Pancreas (tissue), 10 donors: ENCODE data around the gene RLN1. TPM values are rescaled to one million over a fixed set of nuclear protein-coding genes. Genes with fewer than 3 reads are reported as not detected.

Source experiments
- ATAC-seq, 4 donors: fragments of 200-7000 bp; cut with Tn5 transposase; one replicate each; pipeline versions ENCODE4 v1.8.0 to v1.9.1; 2020; ENCODE audit warnings: mild to moderate bottlenecking in 4 of 4, moderate library complexity in 4 of 4
- DNase-seq, 6 donors: peaks; one replicate each; pipeline ENCODE4 v3.0.0-alpha.2; 2020
- FAIRE-seq: peaks from 2 replicates; lab custom pipeline; 2012; peaks lifted over from hg19 to GRCh38; lab: Jason Lieb, UNC
- H3K27ac ChIP-seq, 4 donors: fragments of 200-600 bp; sonication (generic); 1 replicate in 3 of 4; 2 replicates in 1 of 4; pipeline versions ENCODE4 v1.5.0 to v1.8.0; 2020
- H3K27me3 ChIP-seq, 4 donors: fragments of 200-600 bp; one replicate each; pipeline ENCODE4 v1.8.0; 2021
- H3K36me3 ChIP-seq, 3 donors: fragments of 200-600 bp; sonication (generic) in 1 of 3; one replicate each; pipeline versions ENCODE4 v1.5.0 to v1.8.0; 2020 to 2021
- H3K4me1 ChIP-seq, 3 donors: fragments of 200-600 bp; one replicate each; pipeline ENCODE4 v1.8.0; 2021
- H3K4me3 ChIP-seq, 4 donors: fragments of 200-600 bp; sonication (generic) in 2 of 4; one replicate each; pipeline versions ENCODE4 v1.5.0 to v1.8.0; 2020 to 2021
- H3K9me3 ChIP-seq, 4 donors: fragments of 200-600 bp; one replicate each; pipeline ENCODE4 v1.8.0; 2021
- WGBS, 2 donors: extraction: QIAGEN DNeasy Blood & Tissue Kit; methylation state at CpG; one replicate each; pipeline ENCODE4 v1.1.7; 2013; 5-methylcytosine and 5-hydroxymethylcytosine counted together
- intact Hi-C, 3 donors: fragments of 100-400 bp; cut with DNase I; formaldehyde crosslinking; loops; one replicate each; pipeline versions ENCODE4 v1.11.1 to v1.14.2; 2022
- polyA plus RNA-seq, 2 donors: library from polyadenylated mRNA; stranded (reverse); fragments of 200-250 nt; gene quantifications; one replicate each; pipeline ENCODE4 v1.2.3, GENCODE V29; 2013
- total RNA-seq, 6 donors: library from RNA; stranded (reverse); fragmentation: NEBNext Ultra II Directional in 4 of 6; extraction: Animal tissue kit (Norgen Biotek cat#: 25700) in 4 of 6; gene quantifications; one replicate each; pipeline versions ENCODE4 v1.2.1 to v1.2.4, GENCODE V29; 2021 to 2023
- TF ChIP-seq, protein P1 (sequence below), 4 donors: fragments of 200-600 bp; sonication (generic) in 3 of 4; IDR thresholded peaks; one replicate each; pipeline versions ENCODE4 v1.5.0 to v1.8.0; 2021; ENCODE audit warnings: antibody characterized with exemption in 4 of 4
- donor health status: healthy with polysubstance abuse.
- donor health status: DM: no; HTN: no; CAD: no; lungs with moderate emphysema.
- donor health status: DM: no; HTN: no; CAD: no.
- donor health status: control.
- donor health status: control.
- donor health status: Bipolar disorder and iron deficiency.
- donor health status: DM: yes; HTN: yes; CAD: no.
- donor health status: DM: no; HTN: no; CAD: no.
- donor health status: DM: no; HTN: no; CAD: no.
- donor health status: DM: yes; HTN: yes; CAD: no.

RLN1 gene
- total and polyA plus RNA-seq, 8 donors: not detected

- Histone ChIP-seq H3K9me3 (no peaks in the 10 kb centered on the region), H3K36me3 (no peaks in the 10 kb centered on the region), H3K27me3 (no peaks in the 10 kb centered on the region), H3K4me3 (no peak overlapping the region), H3K4me1 (no peaks in the 10 kb centered on the region), H3K27ac (no peak overlapping the region)
- WGBS, 2 donors: 70 to 82% methylated on average over 4 of the region's 4 CpGs
- DNase-seq: no peak
- TF ChIP-seq, protein P1, sequence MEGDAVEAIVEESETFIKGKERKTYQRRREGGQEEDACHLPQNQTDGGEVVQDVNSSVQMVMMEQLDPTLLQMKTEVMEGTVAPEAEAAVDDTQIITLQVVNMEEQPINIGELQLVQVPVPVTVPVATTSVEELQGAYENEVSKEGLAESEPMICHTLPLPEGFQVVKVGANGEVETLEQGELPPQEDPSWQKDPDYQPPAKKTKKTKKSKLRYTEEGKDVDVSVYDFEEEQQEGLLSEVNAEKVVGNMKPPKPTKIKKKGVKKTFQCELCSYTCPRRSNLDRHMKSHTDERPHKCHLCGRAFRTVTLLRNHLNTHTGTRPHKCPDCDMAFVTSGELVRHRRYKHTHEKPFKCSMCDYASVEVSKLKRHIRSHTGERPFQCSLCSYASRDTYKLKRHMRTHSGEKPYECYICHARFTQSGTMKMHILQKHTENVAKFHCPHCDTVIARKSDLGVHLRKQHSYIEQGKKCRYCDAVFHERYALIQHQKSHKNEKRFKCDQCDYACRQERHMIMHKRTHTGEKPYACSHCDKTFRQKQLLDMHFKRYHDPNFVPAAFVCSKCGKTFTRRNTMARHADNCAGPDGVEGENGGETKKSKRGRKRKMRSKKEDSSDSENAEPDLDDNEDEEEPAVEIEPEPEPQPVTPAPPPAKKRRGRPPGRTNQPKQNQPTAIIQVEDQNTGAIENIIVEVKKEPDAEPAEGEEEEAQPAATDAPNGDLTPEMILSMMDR (IDR thresholded peaks at IDR 0.05): no peak
- no peak for FAIRE-seq
- intact Hi-C loops: no loop called here
- no peak for ATAC-seq
These were observed 38.1 kb downstream of the RLN1 start for GRCh38 chr9:5301544-5301943.

- H3K9me3 ChIP-seq: no peaks in the 10 kb centered on the region
- intact Hi-C loops: no loop called here
- no peak for DNase-seq
- no peak for FAIRE-seq
- WGBS, 2 donors: 86 to 90% methylated on average over 1 of the region's 1 CpG
- no peak overlapping the region for H3K27ac ChIP-seq
- no peaks in the 10 kb centered on the region for H3K4me1 ChIP-seq
- no peaks in the 10 kb centered on the region for H3K27me3 ChIP-seq
- ATAC-seq: no peak
- TF ChIP-seq, protein P1 (IDR thresholded peaks at IDR 0.05): no peak
- no peaks in the 10 kb centered on the region for H3K36me3 ChIP-seq
- no peak overlapping the region for H3K4me3 ChIP-seq
These were observed 47.5 kb downstream of the RLN1 start for GRCh38 chr9:5292141-5292540.

- 13 to 16% methylated on average over 1 of the region's 1 CpG for WGBS, 2 donors
- TF ChIP-seq, protein P1 (IDR thresholded peaks at IDR 0.05): no peak
- no peaks in the 10 kb centered on the region for H3K4me1 ChIP-seq
- no peaks in the 10 kb centered on the region for H3K27me3 ChIP-seq
- no peak overlapping the region for H3K27ac ChIP-seq
- H3K4me3 ChIP-seq: no peak overlapping the region
- DNase-seq (no peak), ATAC-seq (no peak), FAIRE-seq (no peak)
- intact Hi-C loops: no loop called here
- H3K36me3 ChIP-seq: no peaks in the 10 kb centered on the region
- H3K9me3 ChIP-seq: no peaks in the 10 kb centered on the region
These were observed 51.1 kb downstream of the RLN1 start for GRCh38 chr9:5288591-5288990.

DNA sequence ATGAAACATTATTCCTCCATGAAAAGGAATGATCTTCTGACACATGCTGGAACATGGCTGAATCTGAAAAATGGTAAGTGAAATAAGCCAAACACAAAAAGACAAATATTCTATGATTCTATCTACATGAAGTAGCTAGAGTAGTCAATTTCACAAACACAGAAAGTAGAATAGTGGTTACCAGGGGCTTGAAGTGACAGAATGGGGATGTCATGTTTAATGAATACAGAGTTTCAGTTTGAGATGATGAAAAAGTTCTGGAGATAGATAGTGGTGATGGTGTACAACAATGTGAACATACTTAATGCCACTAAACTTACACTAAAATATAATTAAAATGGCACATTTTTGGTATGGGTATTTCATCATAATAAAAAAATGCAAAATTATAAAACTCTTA, 53.4 kb downstream of the RLN1 start:
- DNase-seq (no peak), FAIRE-seq (no peak), ATAC-seq (no peak)
- intact Hi-C loops: no loop called here
- H3K27ac ChIP-seq: no peak overlapping the region
- TF ChIP-seq, protein P1 (IDR thresholded peaks at IDR 0.05): no peak
- no peak overlapping the region for H3K4me3 ChIP-seq
- no peaks in the 10 kb centered on the region for H3K4me1 ChIP-seq
- no peaks in the 10 kb centered on the region for H3K9me3 ChIP-seq
- no peaks in the 10 kb centered on the region for H3K36me3 ChIP-seq
- no peaks in the 10 kb centered on the region for H3K27me3 ChIP-seq

Other genes starting within 250 kb of the RLN1 start
- gene INSL6, start 154.2 kb downstream of the RLN1 start, total RNA-seq: under 1 TPM in 1 of 6 donors, not detected in 5; 0.23 TPM
- gene INSL6, start 154.2 kb downstream of the RLN1 start, polyA plus RNA-seq: not detected
- not detected for gene INSL4, start 108.5 kb downstream of the RLN1 start, total RNA-seq
- gene INSL4, start 108.5 kb downstream of the RLN1 start, polyA plus RNA-seq: not detected
- gene RLN2, start 35.2 kb downstream of the RLN1 start, total RNA-seq: under 1 TPM in 3 of 6 donors, not detected in 3; 0.26 to 0.69 (median 0.46) TPM
- gene RLN2, start 35.2 kb downstream of the RLN1 start, polyA plus RNA-seq: under 1 TPM; 0.27 to 0.63 TPM
- 1 to 10 TPM; 4.9 to 9.0 (median 6.6) TPM for gene PLGRKT, start 98.0 kb upstream of the RLN1 start, total RNA-seq
- 1 to 10 TPM; 4.9 to 8.8 TPM for gene PLGRKT, start 98.0 kb upstream of the RLN1 start, polyA plus RNA-seq
- gene CD274, start 110.7 kb upstream of the RLN1 start, total RNA-seq: 1 to 10 TPM in 4 of 6 donors, under 1 TPM in 2; 0.63 to 1.9 (median 1.6) TPM
- gene CD274, start 110.7 kb upstream of the RLN1 start, polyA plus RNA-seq: 1 to 10 TPM; 1.4 TPM
- gene PDCD1LG2, start 170.7 kb upstream of the RLN1 start, total RNA-seq: under 1 TPM in 5 of 6 donors, not detected in 1; 0.09 to 0.43 (median 0.20) TPM
- under 1 TPM; 0.08 to 0.09 TPM for gene PDCD1LG2, start 170.7 kb upstream of the RLN1 start, polyA plus RNA-seq